ENCODE data around the gene BTBD9.

DNA sequence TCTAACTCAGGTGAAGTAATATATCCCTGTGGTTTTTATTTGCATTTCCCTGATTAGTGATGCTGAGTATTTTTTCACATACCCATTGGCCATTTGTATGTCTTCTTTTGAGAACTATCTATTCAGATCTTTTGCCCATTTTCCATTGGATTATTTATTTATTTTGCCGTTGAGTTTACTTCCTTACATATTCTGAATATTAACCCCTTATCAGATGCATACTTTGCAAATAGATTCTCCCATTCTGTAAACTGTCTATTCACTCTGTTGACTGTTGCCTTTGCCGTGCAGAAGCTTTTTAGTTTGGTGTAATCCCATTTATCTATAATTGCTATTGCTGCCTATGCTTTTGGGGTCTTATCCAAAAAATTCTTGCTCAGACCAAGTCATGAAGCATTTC lies 336.9 kb downstream of the BTBD9 start:
- TF ChIP-seq EZH2 (IDR thresholded peaks at IDR 0.05; ENCODE audit: borderline replicate concordance, low read depth, low read length, severe bottlenecking), result no peak
- no peak for TF ChIP-seq CTCF (IDR thresholded peaks at IDR 0.05; ENCODE audit: borderline replicate concordance, extremely low read depth, low read length, poor library complexity, severe bottlenecking)

All from DND-41 (cell line).